HG02642 (cell line): ENCODE measurements around the gene HIVEP1.
"Not testable (repeated sequence)": the region's sequence is repeated elsewhere in the genome, so short reads cannot be mapped to it uniquely, and the experiment has no call there.

Experiments
- ATAC-seq: cut with Tn5 transposase; IDR thresholded peaks from one replicate; pipeline ENCODE4 v1.9.1; 2021; ENCODE audit warnings: mild to moderate bottlenecking; ENCODE audit not compliant: unreplicated experiment, poor library complexity

HIVEP1 gene

GRCh38 chr6:12077021-12077710 is 65.1 kb downstream of the HIVEP1 start:
- no peak for ATAC-seq

DNA sequence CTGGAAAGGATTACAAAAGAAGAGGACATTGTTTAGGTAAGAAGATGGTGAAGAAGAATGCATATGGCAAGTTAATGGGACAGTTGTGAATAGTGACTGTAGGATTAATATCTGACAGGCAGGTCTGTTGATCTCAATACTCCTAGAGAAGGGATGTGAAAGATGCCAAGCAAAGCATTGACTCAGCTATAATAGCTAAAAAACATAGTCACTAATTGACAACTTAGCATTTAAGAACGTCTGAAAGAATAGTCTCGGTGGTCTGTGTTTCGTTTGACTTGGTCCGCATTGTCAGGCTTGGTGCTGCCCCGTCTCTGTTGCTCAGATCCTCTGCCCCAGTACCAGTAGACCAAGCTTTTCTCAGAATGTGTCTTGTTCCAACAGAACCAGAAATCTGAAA is 65.9 kb downstream of the HIVEP1 start:
- ATAC-seq = no peak

DNA sequence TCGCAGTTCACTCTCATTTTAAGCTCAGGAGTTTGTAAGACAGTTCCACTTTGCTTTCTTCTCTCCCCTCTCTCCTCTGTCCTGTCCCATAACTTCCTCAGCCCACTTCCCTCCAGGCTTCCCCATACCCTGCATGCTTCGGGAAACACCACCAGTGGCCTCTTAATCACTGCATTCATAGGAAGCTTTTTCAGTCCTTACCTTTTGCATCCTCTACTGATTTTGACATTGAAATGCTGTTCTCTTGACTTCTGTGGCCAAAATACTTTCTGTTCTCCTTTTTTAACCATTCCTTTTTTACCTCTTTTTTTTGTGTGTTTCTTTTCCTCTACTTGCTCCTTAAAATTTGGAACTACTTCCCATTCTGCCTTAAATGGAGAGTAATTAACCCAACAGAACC is 69.7 kb downstream of the HIVEP1 start:
- ATAC-seq = no peak

DNA sequence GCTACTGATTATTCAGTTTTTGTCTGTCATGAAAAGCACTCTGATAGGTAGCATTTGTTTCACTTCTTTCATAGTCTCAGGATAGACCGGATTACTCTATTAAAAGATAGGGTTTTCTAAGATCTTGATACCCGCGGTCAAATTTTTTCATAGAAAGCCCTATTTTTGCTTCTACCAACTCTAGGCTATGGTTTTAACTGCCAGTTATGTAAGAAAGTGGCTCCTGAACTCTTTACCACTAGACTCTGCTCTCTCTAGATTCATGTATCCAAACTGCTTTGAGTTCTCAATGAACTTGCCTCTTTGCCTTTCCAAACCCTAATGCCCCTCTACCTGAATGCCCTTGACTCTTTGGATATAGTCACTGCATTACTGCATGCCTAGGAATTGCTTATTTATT is 70.3 kb downstream of the HIVEP1 start:
- ATAC-seq = no peak

DNA sequence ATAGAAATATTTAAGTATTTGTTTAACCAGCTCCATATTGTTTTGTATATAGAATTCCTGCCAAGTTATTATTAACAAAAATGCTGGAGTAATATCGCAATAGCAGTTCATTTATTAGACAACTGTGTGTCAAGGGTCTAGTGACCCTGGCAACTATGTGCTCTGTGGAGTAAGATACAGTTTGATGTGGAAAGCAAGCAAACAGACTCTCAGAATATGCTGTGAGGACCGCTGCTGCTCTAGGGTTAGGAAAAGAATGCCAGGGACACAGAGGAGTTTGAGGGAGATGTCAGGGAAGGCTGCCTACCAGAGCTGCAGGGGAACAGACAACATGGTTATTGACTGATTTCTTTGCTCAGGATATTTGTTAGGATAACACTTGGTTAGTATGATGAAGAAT is 71.2 kb downstream of the HIVEP1 start:
- no peak for ATAC-seq

- ATAC-seq = no peak
Observed at GRCh38 chr6:12083763-12084162, 71.7 kb downstream of the HIVEP1 start.

- no peak for ATAC-seq
Observed at GRCh38 chr6:12084681-12085080, 72.6 kb downstream of the HIVEP1 start.

DNA sequence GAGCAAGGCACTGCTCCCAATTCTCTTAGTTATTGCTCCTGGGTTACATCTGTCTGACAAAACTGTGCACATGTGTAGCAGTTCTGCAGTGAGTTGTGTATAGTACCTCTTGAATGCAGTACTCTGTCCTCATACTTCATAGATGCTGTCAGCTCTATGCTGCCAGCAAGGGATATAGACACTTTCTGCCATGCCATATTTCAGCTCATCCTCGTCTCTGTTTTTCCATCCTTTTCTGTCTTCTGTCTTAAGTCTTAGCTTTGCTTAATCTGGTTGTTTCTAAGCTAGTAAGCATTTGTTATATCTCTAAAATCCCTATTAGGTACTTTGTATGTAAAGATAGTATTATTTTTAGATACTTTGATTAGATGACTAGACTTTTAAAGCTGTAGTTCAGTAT is 76.4 kb downstream of the HIVEP1 start:
- no peak for ATAC-seq

DNA sequence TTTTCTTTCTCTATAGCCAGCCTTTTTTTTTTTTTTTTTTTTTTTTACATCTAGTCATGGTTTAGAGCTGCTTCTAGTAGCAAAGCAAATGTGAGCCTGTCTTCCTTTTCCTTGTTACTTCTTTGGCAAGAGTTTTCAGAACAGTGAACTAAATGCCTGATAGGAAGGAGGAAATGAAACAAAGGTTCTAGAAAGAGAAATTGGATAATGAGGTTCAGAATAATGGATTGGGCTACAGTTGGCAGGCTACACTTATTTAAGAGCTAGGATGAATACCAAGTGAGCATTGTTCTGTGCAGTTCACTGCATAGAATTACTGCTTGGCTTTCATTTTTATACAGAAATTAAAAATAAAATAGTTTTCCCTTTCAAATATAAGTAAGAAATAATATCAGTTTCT is 78.6 kb downstream of the HIVEP1 start:
- no peak for ATAC-seq

DNA sequence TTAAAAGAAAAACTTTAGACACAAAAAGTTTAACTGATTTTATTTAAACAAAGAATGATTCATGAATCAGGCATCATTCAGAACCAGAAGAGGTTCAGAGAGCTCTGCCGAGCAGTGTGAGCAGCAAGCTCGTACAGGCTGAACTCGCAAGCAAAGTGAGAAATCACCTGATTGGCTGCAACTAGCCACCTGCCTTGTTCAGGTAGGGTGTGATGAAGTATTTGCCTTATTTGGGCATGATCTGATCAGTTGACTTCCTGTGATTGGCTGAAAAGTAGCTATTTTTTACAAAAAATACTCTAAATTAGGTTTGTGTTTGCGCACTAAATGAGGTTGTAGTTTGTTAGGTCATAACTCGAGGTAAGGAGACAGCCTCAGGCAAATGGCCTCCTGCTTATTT is 80.7 kb downstream of the HIVEP1 start:
- no peak for ATAC-seq

- no peak for ATAC-seq
Observed at GRCh38 chr6:12094689-12095088, 82.6 kb downstream of the HIVEP1 start.

DNA sequence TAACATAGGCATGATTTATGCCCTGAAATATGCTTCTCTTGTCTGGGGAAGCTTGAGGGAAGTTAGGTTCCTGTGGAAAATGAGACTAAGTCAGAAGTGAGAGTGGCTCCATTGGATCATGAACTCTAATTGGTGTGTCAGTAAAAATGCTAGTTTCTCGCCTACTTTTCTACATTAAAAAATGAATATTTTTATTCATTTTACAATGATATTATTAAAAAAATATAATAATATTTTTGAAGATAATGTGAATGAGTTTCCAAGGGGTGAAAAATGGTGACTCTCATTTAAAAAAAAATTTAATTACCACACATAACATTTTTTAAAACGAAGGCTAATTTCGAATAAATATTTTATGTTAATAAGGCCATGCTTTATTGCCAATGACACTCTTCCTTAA is 84.2 kb downstream of the HIVEP1 start:
- no peak for ATAC-seq

GRCh38 chr6:12097791-12098190 is 85.7 kb downstream of the HIVEP1 start:
- no peak for ATAC-seq

- ATAC-seq = no peak
Observed at GRCh38 chr6:12099623-12100338, 87.7 kb downstream of the HIVEP1 start.

DNA sequence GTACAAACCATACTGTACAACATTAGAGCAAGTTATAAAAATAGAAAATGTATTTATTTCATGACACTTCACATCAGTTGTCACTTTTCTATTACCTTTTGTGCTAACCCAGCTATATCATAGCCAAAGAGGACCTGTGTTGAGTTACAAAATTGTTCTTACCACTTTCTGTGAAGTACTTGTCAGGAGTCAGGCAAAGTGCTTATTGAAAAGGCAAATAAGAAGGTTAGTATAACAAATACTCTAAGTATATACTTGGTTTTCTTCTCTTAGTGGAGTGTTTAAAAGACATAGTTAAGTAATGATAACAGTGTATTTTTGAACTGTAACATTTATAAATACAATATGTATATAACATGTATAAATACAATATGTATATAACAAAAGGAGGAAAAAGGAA is 88.9 kb downstream of the HIVEP1 start:
- ATAC-seq = no peak

- ATAC-seq = no peak
Observed at GRCh38 chr6:12101653-12102312, 89.7 kb downstream of the HIVEP1 start.

- ATAC-seq = no peak
Observed at GRCh38 chr6:12102350-12102749, 90.2 kb downstream of the HIVEP1 start.

DNA sequence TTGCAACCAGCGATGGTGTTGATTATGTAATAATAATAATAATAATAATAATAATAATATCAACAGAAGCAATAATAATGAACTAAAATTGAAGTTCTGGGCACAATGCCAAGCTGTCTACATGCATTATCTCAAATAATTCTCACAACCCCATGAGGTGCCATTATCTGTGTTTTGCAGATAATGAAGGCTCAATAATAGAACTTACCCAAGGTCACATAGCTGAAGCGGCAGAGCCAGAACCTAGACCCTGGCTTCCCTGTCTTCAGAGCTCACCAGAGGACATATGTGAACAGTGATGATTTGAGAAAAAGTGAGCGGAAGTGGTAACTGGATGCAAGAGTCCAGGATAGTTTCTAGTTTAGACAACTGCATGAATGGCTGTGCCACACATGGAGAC is 91.0 kb downstream of the HIVEP1 start:
- ATAC-seq = no peak

GRCh38 chr6:12105271-12105670 is 93.2 kb downstream of the HIVEP1 start:
- no peak for ATAC-seq

DNA sequence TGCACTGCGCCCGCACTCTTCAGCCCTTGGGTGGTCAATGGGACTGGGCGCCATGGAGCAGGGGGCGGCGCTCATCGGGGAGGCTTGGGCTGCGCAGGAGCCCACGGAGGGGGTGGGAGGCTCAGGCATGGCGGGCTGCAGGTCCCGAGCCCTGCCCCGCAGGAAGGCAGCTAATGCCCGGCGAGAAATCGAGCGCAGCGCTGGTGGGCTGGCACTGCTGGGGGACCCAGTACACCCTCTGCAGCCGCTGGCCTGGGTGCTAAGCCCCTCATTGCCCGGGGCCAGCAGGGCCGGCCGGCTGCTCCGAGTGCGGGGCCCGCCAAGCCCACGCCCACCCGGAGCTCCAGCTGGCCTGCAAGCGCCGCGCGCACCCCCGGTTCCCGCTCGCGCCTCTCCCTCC is 96.3 kb downstream of the HIVEP1 start:
- not testable (repeated sequence) for ATAC-seq

DNA sequence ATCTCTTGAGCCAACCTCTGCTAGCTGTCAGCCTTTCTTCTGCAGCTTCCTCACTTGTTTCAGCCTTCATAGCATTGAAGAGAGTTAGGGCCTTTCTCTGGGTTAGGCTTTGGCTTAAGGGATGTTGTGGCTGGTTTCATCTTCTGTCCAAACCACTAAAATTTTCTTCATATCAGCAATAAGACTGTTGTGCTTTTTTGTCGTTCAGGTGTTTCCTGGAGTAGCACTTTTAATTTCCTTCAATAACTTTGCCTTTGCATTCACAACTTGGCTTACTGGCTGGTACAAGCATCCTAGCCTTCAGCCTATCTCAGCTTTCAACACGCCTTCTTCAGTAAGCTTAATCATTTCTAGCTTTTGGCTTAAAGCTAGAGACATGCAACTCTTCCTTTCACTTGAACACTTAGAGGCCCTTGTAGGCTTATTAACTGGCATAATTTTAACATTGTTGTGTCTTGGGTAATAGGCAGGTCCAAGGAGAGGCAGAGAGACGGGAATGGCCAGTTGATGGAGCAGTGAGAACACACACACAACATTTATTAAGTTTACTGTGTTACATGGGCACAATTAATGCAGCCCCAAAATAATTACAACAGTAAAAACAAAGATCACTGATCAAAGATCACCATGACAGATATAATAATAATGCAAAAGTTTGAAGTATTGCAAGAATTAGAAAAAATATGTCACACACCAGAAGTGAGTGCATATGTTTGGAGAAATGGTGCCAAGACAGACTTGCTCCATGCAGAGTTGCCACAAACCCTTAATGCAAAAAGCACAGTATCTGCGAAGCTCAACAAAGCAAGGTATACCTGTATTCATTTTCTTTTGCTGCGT is 98.6 kb downstream of the HIVEP1 start:
- ATAC-seq = no peak
